ENCODE measurements around the gene DRC7. TPM values are rescaled to one million over a fixed set of nuclear protein-coding genes. Genes with fewer than 3 reads are reported as not detected.

Gene DRC7
- total and polyA plus RNA-seq, 2 experiments from 2014 or later, result 0.83 to 2.0 TPM

GRCh38 chr16:57736419-57737351 is 42.1 kb downstream of the DRC7 start:
- no peaks in the 10 kb centered on the region for H3K27me3 ChIP-seq
- H3K4me1 ChIP-seq (ENCODE audit: low read depth), result peaks cover 6% of the 10 kb centered on the region
- peak; percentile 20 to 82 for DNase-seq (ENCODE audit: low read depth in 1 of 2, low spot score in 1 of 2)
- H3K36me3 ChIP-seq, result no peaks in the 10 kb centered on the region
- peak; percentile 9 for TF ChIP-seq CTCF (IDR thresholded peaks at IDR 0.05; ENCODE audit: low read depth, low read length)
- peak overlapping the region; percentile 74 for H3K4me3 ChIP-seq
- peak overlapping the region; percentile 6 for H3K27ac ChIP-seq
- no peaks in the 10 kb centered on the region for H3K9me3 ChIP-seq (ENCODE audit: low read depth)

GRCh38 chr16:57738844-57739243 is 44.2 kb downstream of the DRC7 start:
- Histone ChIP-seq H3K4me1 (ENCODE audit: low read depth) (peaks cover 11% of the 10 kb centered on the region), H3K4me3 (no peak overlapping the region), H3K27ac (no peak overlapping the region), H3K27me3 (no peaks in the 10 kb centered on the region), H3K9me3 (ENCODE audit: low read depth) (no peaks in the 10 kb centered on the region), H3K36me3 (no peaks in the 10 kb centered on the region)
- TF ChIP-seq CTCF (IDR thresholded peaks at IDR 0.05; ENCODE audit: low read depth, low read length), result no peak
- no peak for DNase-seq (ENCODE audit: low read depth in 1 of 2, low spot score in 1 of 2)

GRCh38 chr16:57739756-57740422 is 45.3 kb downstream of the DRC7 start:
- Histone ChIP-seq H3K4me3 (no peak overlapping the region), H3K4me1 (ENCODE audit: low read depth) (peaks cover 11% of the 10 kb centered on the region), H3K27me3 (no peaks in the 10 kb centered on the region), H3K36me3 (no peaks in the 10 kb centered on the region), H3K27ac (no peak overlapping the region), H3K9me3 (ENCODE audit: low read depth) (no peaks in the 10 kb centered on the region)
- DNase-seq (ENCODE audit: low read depth in 1 of 2, low spot score in 1 of 2), result no peak
- no peak for TF ChIP-seq CTCF (IDR thresholded peaks at IDR 0.05; ENCODE audit: low read depth, low read length)

GRCh38 chr16:57740423-57741071 is 45.9 kb downstream of the DRC7 start:
- Histone ChIP-seq H3K4me1 (ENCODE audit: low read depth) (peaks cover 11% of the 10 kb centered on the region), H3K4me3 (no peak overlapping the region), H3K27me3 (no peaks in the 10 kb centered on the region), H3K27ac (no peak overlapping the region), H3K36me3 (no peaks in the 10 kb centered on the region), H3K9me3 (ENCODE audit: low read depth) (no peaks in the 10 kb centered on the region)
- no peak for TF ChIP-seq CTCF (IDR thresholded peaks at IDR 0.05; ENCODE audit: low read depth, low read length)
- DNase-seq (ENCODE audit: low read depth in 1 of 2, low spot score in 1 of 2), result no peak

GRCh38 chr16:57741660-57742191 is 47.1 kb downstream of the DRC7 start:
- Histone ChIP-seq H3K27ac (no peak overlapping the region), H3K4me1 (ENCODE audit: low read depth) (peaks cover 7% of the 10 kb centered on the region)

More at GRCh38 chr16:57741660-57742191, 47.1 kb downstream of the DRC7 start:
- Histone ChIP-seq H3K4me3 (no peak overlapping the region), H3K27me3 (no peaks in the 10 kb centered on the region), H3K36me3 (no peaks in the 10 kb centered on the region), H3K9me3 (ENCODE audit: low read depth) (no peaks in the 10 kb centered on the region)
- TF ChIP-seq CTCF (IDR thresholded peaks at IDR 0.05; ENCODE audit: low read depth, low read length), result no peak
- DNase-seq (ENCODE audit: low read depth in 1 of 2, low spot score in 1 of 2), result no peak
